OCI-LY7 (cell line): ENCODE measurements around the gene RPUSD3.

Experiments
- EZH2phosphoT487 ChIP-seq: fragments of 200-600 bp; sonication (generic); IDR thresholded peaks from 2 replicates; pipeline ENCODE4 v1.6.1; 2018; ENCODE audit warnings: low read depth, borderline replicate concordance, mild to moderate bottlenecking, mixed run types, antibody characterized with exemption, low read length, moderate library complexity, mixed read lengths
- TF ChIP-seq, protein P1 (sequence below): fragments of 200-600 bp; sonication (generic); conservative IDR thresholded peaks from 2 replicates; pipeline ENCODE4 v1.5.1; 2014; ENCODE audit warnings: mild to moderate bottlenecking, antibody characterized with exemption, low read length, moderate library complexity, mixed read lengths

DNA sequence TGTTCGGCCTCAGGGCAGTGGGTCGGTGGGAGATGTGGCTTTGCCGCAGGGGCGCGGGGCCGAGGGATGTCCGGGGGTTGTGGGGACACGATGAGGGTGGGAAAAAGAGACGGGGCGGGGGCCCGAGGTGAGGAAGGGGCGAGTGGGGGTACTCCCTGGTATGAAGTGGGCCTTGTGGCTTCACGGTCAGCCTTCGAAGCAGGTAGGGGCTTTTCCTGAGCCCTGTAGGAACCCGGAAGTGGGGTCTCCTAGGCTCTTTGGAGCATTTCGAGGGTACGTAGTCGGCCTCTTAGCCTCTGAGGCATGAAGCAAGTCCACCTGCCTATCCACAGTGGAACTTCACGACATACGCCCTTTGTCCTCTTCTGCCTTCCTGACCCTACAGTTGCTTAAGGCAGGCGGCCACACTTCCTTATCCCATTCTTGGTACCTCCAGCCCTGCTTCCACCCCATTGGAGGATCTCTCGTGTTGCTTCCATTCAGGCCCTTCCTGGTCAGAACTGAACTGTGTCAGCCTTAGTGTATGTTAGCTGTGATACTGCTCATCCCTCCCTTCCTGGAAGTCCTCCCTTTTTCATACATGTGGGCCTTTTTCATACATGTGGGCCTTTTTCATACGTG lies 50.5 kb downstream of the RPUSD3 start:
- TF ChIP-seq, protein P1, sequence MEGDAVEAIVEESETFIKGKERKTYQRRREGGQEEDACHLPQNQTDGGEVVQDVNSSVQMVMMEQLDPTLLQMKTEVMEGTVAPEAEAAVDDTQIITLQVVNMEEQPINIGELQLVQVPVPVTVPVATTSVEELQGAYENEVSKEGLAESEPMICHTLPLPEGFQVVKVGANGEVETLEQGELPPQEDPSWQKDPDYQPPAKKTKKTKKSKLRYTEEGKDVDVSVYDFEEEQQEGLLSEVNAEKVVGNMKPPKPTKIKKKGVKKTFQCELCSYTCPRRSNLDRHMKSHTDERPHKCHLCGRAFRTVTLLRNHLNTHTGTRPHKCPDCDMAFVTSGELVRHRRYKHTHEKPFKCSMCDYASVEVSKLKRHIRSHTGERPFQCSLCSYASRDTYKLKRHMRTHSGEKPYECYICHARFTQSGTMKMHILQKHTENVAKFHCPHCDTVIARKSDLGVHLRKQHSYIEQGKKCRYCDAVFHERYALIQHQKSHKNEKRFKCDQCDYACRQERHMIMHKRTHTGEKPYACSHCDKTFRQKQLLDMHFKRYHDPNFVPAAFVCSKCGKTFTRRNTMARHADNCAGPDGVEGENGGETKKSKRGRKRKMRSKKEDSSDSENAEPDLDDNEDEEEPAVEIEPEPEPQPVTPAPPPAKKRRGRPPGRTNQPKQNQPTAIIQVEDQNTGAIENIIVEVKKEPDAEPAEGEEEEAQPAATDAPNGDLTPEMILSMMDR: no peak
- TF ChIP-seq EZH2phosphoT487: no peak
